Measurements from ENCODE around the gene ZFP36L2.
"Not testable (repeated sequence)": the region's sequence is repeated elsewhere in the genome, so short reads cannot be mapped to it uniquely, and the experiment has no call there.

The ZFP36L2 gene

DNA sequence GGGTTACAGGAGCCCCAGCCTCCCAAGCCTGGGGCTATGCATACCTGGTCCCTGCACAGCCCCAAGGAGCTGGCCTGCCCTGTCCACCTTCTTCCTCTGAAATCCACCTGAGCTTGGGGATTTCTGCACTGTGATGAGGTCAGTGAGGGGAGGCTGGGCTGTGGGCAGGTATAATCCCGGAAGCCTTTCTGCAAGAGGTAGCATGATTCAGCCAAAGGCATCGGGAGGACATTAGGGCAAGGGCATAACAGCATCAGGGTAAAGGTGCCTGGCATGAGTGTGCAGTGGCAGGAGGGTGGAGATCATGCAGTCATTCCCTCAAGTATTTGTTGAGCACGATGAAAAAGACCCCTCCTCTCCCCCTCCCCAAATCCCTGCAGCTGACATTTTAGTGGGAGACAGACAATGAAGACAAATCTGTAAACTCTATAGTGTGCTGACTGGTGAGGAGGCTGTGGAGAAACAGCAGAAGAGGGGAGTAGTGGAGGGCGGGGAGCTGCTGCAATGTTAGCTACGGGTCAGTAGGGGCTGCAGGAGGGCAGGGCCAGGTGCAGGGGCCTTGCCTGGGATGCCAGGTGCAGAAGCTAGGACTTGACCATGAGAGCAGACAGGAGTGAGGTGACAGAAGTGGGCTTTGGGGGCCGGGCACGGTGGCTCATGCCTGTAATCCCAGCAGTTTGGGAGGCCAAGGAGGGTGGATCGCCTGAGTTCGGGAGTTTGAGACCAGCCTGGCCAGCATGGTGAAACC is 18.7 kb downstream of the ZFP36L2 start:
- DNase-seq (ENCODE audit: low spot score) = peak; percentile 73

DNA sequence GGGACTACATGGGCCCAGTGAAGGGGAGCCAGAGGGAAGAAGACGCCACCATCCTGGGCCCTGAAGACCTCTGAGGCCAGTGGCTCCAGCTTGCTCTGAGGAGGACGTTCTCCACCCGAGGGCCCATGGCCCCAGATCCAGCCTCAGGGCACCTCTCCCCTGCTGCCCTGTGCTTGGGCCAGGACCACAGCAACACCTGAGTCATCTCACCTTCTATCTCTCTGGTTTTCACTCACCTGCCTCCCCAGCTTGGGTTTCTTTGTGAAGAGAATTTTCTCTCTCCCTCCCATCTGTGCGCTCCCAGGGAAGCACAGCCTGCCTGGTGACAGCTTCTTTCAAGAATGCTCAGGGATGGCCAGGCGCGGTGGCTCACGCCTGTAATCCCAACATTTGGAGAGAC is 19.8 kb downstream of the ZFP36L2 start:
- DNase-seq (ENCODE audit: low spot score) = no peak

- DNase-seq (ENCODE audit: low spot score) = no peak
Measured at GRCh38 chr2:43203373-43203772, 23.0 kb downstream of the ZFP36L2 start.

GRCh38 chr2:43202289-43202688 is 24.1 kb downstream of the ZFP36L2 start:
- no peak for DNase-seq (ENCODE audit: low spot score)

GRCh38 chr2:43201497-43201896 is 24.9 kb downstream of the ZFP36L2 start:
- no peak for DNase-seq (ENCODE audit: low spot score)

DNA sequence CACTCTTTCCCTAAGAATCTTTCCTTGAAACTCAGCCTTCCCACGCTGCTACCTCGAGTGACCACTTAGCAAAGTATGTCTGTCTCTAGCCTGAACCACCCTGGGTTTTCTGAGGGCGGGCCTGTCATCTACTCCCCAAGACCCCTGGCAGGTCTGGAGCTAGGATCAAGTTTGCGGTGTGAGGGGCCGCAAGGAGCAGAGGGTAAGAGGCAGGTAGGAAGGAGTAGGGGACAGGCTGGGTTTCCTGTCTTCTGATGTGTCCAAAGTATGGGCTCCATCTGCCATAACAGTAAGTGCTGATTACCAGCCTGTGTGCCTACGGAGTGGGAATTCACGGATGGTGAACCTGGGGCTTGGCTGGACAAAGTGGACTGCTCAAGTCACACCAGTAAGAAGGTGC is 25.4 kb downstream of the ZFP36L2 start:
- DNase-seq (ENCODE audit: low spot score) = no peak

DNA sequence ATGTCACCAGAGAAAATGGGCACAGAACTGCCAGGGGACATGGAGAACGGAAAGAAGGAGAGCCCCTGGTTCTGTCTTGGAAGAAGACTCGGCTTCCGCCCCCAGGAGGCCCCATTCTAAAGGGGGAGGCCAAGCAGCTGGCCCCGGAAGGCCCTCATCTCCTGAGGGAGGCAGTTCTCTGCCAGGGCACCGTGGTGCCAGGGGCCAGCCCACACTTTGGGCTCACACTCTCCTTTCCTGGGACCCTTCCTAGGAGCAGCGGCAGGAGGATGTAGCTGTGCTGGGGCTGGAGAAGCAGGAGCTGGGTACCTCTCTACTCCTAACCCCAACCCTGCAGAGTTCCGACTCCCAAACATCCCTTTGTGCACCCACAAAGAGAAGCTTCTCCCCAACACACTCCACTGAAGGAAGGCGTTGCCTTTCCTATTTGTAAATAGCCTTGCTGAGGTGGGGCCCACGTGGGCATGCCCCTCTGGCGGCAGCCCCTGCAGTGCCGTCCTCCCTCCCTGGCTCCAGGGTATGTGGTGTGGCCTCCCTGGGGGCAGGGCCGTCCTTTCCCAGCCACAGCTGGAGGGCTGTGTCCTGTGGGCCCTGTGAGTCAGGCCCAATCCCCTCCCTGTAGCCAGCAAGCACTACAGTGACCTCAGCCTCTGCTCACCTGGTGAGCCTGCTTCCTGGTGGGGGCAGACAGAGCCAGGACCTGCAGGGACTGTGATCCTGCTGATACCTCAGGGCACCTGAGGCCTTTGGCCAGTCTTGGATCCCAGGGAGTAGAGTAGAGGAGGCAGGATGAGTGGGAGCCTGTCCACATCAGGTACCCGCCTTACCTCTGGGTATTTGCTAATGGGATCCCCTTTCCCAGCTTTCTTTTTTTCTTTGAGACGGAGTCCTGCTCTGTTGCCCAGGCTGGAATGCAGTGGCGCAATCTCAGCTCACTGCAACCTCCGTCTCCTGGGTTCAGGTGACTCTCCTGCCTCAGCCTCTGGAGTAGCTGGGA is 26.6 kb downstream of the ZFP36L2 start:
- DNase-seq (ENCODE audit: low spot score) = peak; percentile 72

GRCh38 chr2:43198263-43198662 is 28.1 kb downstream of the ZFP36L2 start:
- no peak for DNase-seq (ENCODE audit: low spot score)

DNA sequence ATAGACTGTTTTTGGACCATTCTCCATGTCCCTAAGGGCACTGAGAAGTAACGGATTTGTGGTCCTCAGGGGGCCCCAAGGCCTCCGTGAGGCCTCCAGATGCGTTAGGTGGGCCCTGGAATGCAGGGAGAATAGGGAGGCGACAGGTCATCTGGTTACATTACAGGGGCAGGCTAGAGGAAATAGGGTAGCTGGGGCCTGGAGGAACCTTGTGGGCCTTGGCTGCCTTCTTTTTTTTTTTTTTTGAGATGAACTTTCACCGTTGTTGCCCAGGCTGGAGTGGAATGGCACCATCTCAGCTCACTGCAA is 28.9 kb downstream of the ZFP36L2 start:
- no peak for DNase-seq (ENCODE audit: low spot score)

- no peak for DNase-seq (ENCODE audit: low spot score)
Measured at GRCh38 chr2:43196768-43197587, 29.4 kb downstream of the ZFP36L2 start.

GRCh38 chr2:43194121-43194869 is 32.1 kb downstream of the ZFP36L2 start:
- no peak for DNase-seq (ENCODE audit: low spot score)

DNA sequence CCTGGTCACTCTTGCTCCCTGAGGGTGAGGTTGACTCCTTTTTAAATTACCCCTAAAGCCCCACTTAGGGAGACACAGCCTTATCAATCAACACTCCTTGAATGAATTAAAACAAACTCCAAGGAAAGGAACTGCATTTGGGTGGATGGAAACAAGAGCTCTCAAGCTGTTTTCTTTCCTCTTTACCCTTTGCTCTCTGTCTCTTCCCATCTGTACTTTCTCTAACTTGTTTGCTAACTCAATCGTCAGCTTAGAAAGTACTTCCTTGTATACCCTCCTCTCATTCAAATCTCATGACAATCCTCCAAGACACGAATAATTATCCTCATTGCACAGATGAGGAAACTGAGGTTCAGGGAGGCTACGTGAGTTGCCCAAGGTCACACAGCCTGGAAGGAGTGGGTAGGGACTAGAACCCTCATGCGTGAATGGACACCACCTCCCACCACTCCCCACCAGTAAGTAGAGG is 32.7 kb downstream of the ZFP36L2 start:
- no peak for DNase-seq (ENCODE audit: low spot score)

- DNase-seq (ENCODE audit: low spot score) = no peak
Measured at GRCh38 chr2:43192744-43193651, 33.4 kb downstream of the ZFP36L2 start.

DNA sequence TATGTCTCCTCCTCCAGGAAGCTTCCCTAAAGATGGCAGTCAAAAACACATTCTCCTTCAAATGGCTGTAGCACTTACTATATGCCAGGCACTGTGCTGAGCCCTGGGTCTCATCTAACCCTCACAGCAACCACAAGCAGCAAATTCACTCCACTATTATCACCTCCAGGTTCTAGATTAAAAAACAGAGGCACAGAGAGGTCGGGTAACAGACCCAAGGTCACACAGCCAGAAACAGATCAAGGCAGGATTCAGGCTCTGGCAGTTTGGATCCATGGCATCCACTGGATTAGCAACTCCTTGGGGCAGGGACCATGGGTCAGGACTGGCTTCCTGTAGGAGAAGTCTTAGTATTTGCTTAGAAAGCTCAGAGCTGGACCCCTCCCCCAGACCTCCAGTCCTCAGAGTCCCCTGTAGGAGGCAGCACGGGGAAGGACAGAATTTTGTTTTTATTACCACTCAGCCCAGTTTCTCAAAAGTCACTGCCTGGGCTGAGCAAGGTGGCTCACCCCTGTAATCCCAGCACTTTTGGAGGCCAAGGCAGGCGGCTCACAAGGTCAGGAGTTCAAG is 34.4 kb downstream of the ZFP36L2 start:
- peak; percentile 59 for DNase-seq (ENCODE audit: low spot score)

- DNase-seq (ENCODE audit: low spot score) = no peak
Measured at GRCh38 chr2:43190311-43191052, 35.9 kb downstream of the ZFP36L2 start.

GRCh38 chr2:43189861-43190260 is 36.5 kb downstream of the ZFP36L2 start:
- DNase-seq (ENCODE audit: low spot score) = not testable (repeated sequence)

DNA sequence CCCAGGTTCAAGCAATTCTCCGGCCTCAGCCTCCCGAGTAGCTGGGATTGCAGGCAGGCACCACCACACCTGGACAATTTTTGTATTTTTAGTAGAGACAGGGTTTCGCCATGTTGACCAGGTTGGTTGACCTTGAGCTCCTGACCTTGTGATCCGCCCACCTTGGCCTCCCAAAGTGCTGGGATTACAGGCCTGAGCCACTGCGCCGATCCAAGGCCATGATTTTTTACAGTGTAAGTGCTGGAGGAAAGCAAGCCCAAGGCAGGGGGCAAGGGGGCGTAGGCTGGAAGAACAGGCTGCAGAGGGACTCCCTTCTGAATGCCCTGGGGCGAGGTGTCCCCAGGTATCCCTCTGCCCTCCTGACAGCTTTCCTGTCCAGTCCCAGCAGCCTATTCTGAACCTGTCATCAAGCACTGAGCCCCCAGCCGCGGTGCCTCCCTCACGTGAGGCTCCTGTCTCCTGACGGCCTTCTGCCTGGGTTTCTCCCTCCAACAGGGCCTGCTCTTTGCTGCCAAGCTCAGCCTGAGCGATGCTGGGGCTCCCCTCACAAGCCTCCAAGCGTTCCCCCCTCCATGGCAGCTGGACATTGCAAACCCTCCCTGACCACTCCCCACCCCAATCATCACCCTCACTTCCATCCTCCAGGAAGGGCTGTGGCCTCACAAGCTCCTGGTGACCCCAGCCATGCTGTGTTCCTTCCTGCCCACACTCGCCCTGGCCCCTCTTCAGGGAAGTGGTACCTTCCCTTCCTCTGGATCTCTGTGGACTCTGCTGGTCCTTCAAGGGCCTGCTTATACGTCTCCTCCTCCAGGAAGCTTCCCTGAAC is 37.6 kb downstream of the ZFP36L2 start:
- no peak for DNase-seq (ENCODE audit: low spot score)

- DNase-seq (ENCODE audit: low spot score) = peak; percentile 54
Measured at GRCh38 chr2:43186679-43187374, 39.6 kb downstream of the ZFP36L2 start.
